MCF 10A (cell line): ENCODE results near the gene BOD1. TPM values are rescaled to one million over a fixed set of nuclear protein-coding genes. Genes with fewer than 3 reads are reported as not detected.

Source experiments
- BruUV-seq: library from RNA; stranded (reverse); fragments of 400-500 nt; replicated peaks from 2 replicates; lab custom pipeline; 2021; lab: Mats Ljungman, UMichigan
- CTCF ChIA-PET: fragments of 300-600 bp; sonication (Branson Sonifier 250); formaldehyde crosslinking; extraction: SDS; loops from one replicate; lab custom pipeline; 2021; ENCODE audit warnings: antibody characterized with exemption, inconsistent platforms; lab: Yijun Ruan, JAX
- POLR2A ChIA-PET: fragments of 300-600, 350-650 bp; sonication (Branson Sonifier 250); formaldehyde crosslinking; extraction: SDS; loops from one replicate; lab custom pipeline; 2020; ENCODE audit warnings: antibody characterized with exemption, inconsistent platforms; lab: Yijun Ruan, JAX
- DNase-seq: peaks from one replicate; pipeline ENCODE4 v3.0.0-alpha.2; 2018; ENCODE audit not compliant: unreplicated experiment
- H3K27ac Mint-ChIP-seq: one replicate; pipeline ENCODE4 v1.8.0; 2022; ENCODE audit warnings: mild to moderate bottlenecking, low read depth, mixed read lengths; ENCODE audit not compliant: unreplicated experiment
- H3K27me3 Mint-ChIP-seq: one replicate; pipeline ENCODE4 v1.8.0; 2022; ENCODE audit warnings: mixed read lengths; ENCODE audit not compliant: insufficient read depth, unreplicated experiment
- H3K36me3 Mint-ChIP-seq: one replicate; pipeline ENCODE4 v1.8.0; 2022; ENCODE audit warnings: mild to moderate bottlenecking, moderate library complexity, mixed read lengths; ENCODE audit not compliant: insufficient read depth, unreplicated experiment
- H3K4me1 Mint-ChIP-seq: one replicate; pipeline ENCODE4 v1.8.0; 2022; ENCODE audit warnings: mixed read lengths; ENCODE audit not compliant: insufficient read depth, unreplicated experiment
- H3K4me3 Mint-ChIP-seq: one replicate; pipeline ENCODE4 v1.8.0; 2022; ENCODE audit warnings: mild to moderate bottlenecking, moderate library complexity, mixed read lengths; ENCODE audit not compliant: unreplicated experiment
- H3K9me3 Mint-ChIP-seq: one replicate; pipeline ENCODE4 v1.8.0; 2022; ENCODE audit warnings: mixed read lengths; ENCODE audit not compliant: unreplicated experiment
- intact Hi-C: fragments of 100-400 bp; cut with micrococcal nuclease; formaldehyde crosslinking; loops from 2 replicates; pipeline ENCODE4 v1.14.1; 2022
- total RNA-seq: library from RNA; stranded (reverse); gene quantifications from 2 replicates; pipeline ENCODE4 v1.2.3, GENCODE V29; 2022
- TF ChIP-seq, protein P1 (sequence below): fragments of 200-600 bp; IDR thresholded peaks from one replicate; pipeline ENCODE4 v1.8.0; 2022; ENCODE audit warnings: antibody characterized with exemption, mild to moderate bottlenecking; ENCODE audit not compliant: unreplicated experiment

Gene BOD1
- total RNA-seq, 1 experiment from 2014 or later = 139 TPM

DNA sequence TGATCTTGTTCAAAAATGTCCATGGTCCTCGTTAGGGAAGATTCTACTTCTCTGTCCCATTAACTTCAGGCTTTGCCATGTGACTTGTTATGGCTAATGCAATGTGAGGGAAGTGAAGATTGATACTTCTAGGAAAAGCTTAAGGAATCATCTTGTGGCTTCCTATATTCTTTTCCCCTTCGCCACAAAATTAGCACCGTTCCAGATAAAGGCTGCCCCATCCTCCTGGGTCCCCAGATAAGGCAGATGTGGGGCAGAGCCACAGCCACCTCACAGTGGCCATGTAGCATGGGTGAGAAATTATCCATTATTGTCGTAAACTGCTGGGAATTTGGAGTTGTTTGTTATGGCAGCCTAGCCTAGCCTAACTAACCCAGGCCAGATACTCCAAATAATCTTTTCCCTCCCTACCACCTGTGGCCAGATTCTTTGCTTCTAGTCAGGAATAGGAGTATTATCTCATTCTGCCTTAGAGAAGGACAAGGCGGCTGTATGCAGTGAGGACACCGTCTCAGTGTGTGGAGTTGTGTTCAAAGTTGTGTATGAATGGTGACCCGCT is 31.9 kb upstream of the BOD1 start:
- Mint-ChIP-seq H3K4me1 (peaks cover 7% of the 10 kb centered on the region), H3K36me3 (no peaks in the 10 kb centered on the region), H3K9me3 (peaks cover 12% of the 10 kb centered on the region), H3K27me3 (no peaks in the 10 kb centered on the region), H3K27ac (no peak overlapping the region), H3K4me3 (no peak overlapping the region)
- DNase-seq = no peak
- BruUV-seq = no TSS peak
- intact Hi-C loops = no loop called here
- CTCF ChIA-PET = interaction anchor here (0.6 to 1.1 kb wide), 2 partner anchors 20 to 32 kb away, joined by 3 read pairs; no protein-coding TSS in a partner anchor
- TF ChIP-seq, protein P1, sequence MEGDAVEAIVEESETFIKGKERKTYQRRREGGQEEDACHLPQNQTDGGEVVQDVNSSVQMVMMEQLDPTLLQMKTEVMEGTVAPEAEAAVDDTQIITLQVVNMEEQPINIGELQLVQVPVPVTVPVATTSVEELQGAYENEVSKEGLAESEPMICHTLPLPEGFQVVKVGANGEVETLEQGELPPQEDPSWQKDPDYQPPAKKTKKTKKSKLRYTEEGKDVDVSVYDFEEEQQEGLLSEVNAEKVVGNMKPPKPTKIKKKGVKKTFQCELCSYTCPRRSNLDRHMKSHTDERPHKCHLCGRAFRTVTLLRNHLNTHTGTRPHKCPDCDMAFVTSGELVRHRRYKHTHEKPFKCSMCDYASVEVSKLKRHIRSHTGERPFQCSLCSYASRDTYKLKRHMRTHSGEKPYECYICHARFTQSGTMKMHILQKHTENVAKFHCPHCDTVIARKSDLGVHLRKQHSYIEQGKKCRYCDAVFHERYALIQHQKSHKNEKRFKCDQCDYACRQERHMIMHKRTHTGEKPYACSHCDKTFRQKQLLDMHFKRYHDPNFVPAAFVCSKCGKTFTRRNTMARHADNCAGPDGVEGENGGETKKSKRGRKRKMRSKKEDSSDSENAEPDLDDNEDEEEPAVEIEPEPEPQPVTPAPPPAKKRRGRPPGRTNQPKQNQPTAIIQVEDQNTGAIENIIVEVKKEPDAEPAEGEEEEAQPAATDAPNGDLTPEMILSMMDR = no peak
- POLR2A ChIA-PET = no interaction called here

- Mint-ChIP-seq H3K4me3 (no peak overlapping the region), H3K27ac (no peak overlapping the region), H3K4me1 (peaks cover 11% of the 10 kb centered on the region), H3K9me3 (peaks cover under 1% of the 10 kb centered on the region), H3K27me3 (no peaks in the 10 kb centered on the region), H3K36me3 (no peaks in the 10 kb centered on the region)
- intact Hi-C loops = no loop called here
- TF ChIP-seq, protein P1 = no peak
- CTCF ChIA-PET = interaction anchor here (0.7 to 1.6 kb wide), 5 partner anchors 10 to 326 kb away, joined by 3 to 5 read pairs (median 3); partner anchors contain the start of gene BOD1
- POLR2A ChIA-PET = interaction anchor here (1.0 kb wide), 3 partner anchors 8 to 665 kb away, joined by 3 to 5 read pairs (median 5); partner anchors contain the start of gene CPEB4
- BruUV-seq = no TSS peak
- peak; percentile 48 for DNase-seq
Measured at GRCh38 chr5:173646692-173647091, 30.2 kb upstream of the BOD1 start.

GRCh38 chr5:173645890-173646574 is 29.6 kb upstream of the BOD1 start:
- Mint-ChIP-seq H3K27me3 (no peaks in the 10 kb centered on the region), H3K4me3 (no peak overlapping the region), H3K9me3 (no peaks in the 10 kb centered on the region), H3K36me3 (no peaks in the 10 kb centered on the region), H3K4me1 (peaks cover 11% of the 10 kb centered on the region), H3K27ac (no peak overlapping the region)
- no peak for DNase-seq
- intact Hi-C loops = no loop called here
- BruUV-seq = no TSS peak
- CTCF ChIA-PET = interaction anchor here (0.6 to 1.6 kb wide), 7 partner anchors 17 to 671 kb away, joined by 3 to 4 read pairs (median 3); partner anchors contain the start of gene BOD1
- POLR2A ChIA-PET = interaction anchor here (1.0 to 1.8 kb wide), 4 partner anchors 9 to 666 kb away, joined by 3 to 9 read pairs (median 5); partner anchors contain the start of gene CPEB4
- TF ChIP-seq, protein P1 = no peak

DNA sequence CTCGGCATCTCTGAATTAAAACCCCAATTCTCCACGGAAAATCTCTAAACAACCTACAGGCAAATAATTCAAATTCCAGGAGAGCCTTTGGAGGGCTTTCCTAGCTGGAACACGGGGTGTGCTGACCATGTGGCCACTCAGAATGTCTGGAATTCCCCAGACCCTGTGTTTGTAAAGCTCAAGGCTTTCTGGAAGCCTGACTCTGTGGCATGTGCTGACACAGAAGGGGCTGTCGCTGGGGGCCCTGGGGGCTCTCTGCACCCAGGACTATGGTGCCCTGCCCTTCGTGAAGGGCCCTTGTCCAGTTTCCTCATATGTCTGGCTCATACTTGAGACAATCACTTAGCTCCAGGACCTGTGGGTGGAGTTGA is 29.0 kb upstream of the BOD1 start:
- BruUV-seq = no TSS peak
- no peak overlapping the region for H3K27ac Mint-ChIP-seq
- TF ChIP-seq, protein P1 = no peak
- no peak overlapping the region for H3K4me3 Mint-ChIP-seq
- ChIA-PET CTCF (interaction anchor here (0.6 to 1.6 kb wide), 5 partner anchors 17 to 672 kb away, joined by 3 read pairs; no protein-coding TSS in a partner anchor), POLR2A (interaction anchor here (1.1 to 1.8 kb wide), 2 partner anchors 11 to 25 kb away, joined by 3 to 9 read pairs; no protein-coding TSS in a partner anchor)
- intact Hi-C loops = no loop called here
- H3K4me1 Mint-ChIP-seq = peaks cover 11% of the 10 kb centered on the region
- no peaks in the 10 kb centered on the region for H3K27me3 Mint-ChIP-seq
- no peak for DNase-seq
- no peaks in the 10 kb centered on the region for H3K9me3 Mint-ChIP-seq
- no peaks in the 10 kb centered on the region for H3K36me3 Mint-ChIP-seq
